Mesendoderm (in vitro differentiated cells): ENCODE results near the gene RASEF.

Source experiments
- DNase-seq: peaks from one replicate; pipeline ENCODE4 v3.0.0; 2013
- H2AK5ac ChIP-seq: 2 replicates; pipeline ENCODE4 v1.6.1; 2013; ENCODE audit warnings: low read length, inconsistent platforms
- H2BK120ac ChIP-seq: 2 replicates; pipeline ENCODE4 v1.6.1; 2013; ENCODE audit warnings: low read depth, mild to moderate bottlenecking, low read length, moderate library complexity, mixed read lengths
- H2BK15ac ChIP-seq: replicated peaks from 2 replicates; pipeline ENCODE4 v1.6.1; 2013; ENCODE audit warnings: low read depth, mild to moderate bottlenecking, moderate library complexity
- H2BK5ac ChIP-seq: 2 replicates; pipeline ENCODE4 v1.6.1; 2013; ENCODE audit warnings: low read length, inconsistent platforms
- H3K18ac ChIP-seq: 2 replicates; pipeline ENCODE4 v1.6.1; 2013; ENCODE audit warnings: mild to moderate bottlenecking, low read length, mixed read lengths
- H3K23ac ChIP-seq: one replicate; pipeline ENCODE4 v1.6.1; 2013; ENCODE audit warnings: low read length
- H3K27ac ChIP-seq: 2 replicates; pipeline ENCODE4 v1.5.1; 2013; ENCODE audit warnings: low read depth, mild to moderate bottlenecking, inconsistent platforms, low read length, moderate library complexity
- H3K27me3 ChIP-seq: 2 replicates; pipeline ENCODE4 v1.6.1; 2013; ENCODE audit warnings: low read length, control low read depth, mild to moderate bottlenecking, inconsistent platforms; ENCODE audit not compliant: insufficient read depth, poor library complexity
- H3K36me3 ChIP-seq: 2 replicates; pipeline ENCODE4 v1.6.1; 2013; ENCODE audit warnings: low read length, inconsistent platforms; ENCODE audit not compliant: control insufficient read depth, insufficient read depth
- H3K4ac ChIP-seq: one replicate; pipeline ENCODE4 v1.6.1; 2013; ENCODE audit warnings: low read depth, mild to moderate bottlenecking, low read length, moderate library complexity
- H3K4me1 ChIP-seq: 2 replicates; pipeline ENCODE4 v1.6.1; 2013; ENCODE audit warnings: low read depth, low read length, inconsistent platforms; ENCODE audit not compliant: control insufficient read depth
- H3K4me2 ChIP-seq: 2 replicates; pipeline ENCODE4 v1.6.1; 2013; ENCODE audit warnings: low read length
- H3K4me3 ChIP-seq: 2 replicates; pipeline ENCODE4 v1.5.1; 2013; ENCODE audit warnings: mild to moderate bottlenecking, low read length
- H3K56ac ChIP-seq: one replicate; pipeline ENCODE4 v1.6.1; 2013; ENCODE audit warnings: low read length
- H3K79me1 ChIP-seq: 2 replicates; pipeline ENCODE4 v1.6.1; 2013; ENCODE audit warnings: low read length, inconsistent platforms
- H3K79me2 ChIP-seq: 2 replicates; pipeline ENCODE4 v1.6.1; 2013; ENCODE audit warnings: mild to moderate bottlenecking, low read length; ENCODE audit not compliant: control insufficient read depth, insufficient read depth
- H3K9ac ChIP-seq: 2 replicates; pipeline ENCODE4 v1.6.1; 2013; ENCODE audit warnings: low read length, inconsistent platforms
- H4K5ac ChIP-seq: one replicate; pipeline ENCODE4 v1.6.1; 2013; ENCODE audit warnings: low read length
- H4K8ac ChIP-seq: one replicate; pipeline ENCODE4 v1.6.1; 2013; ENCODE audit warnings: low read depth, mild to moderate bottlenecking, control low read depth, low read length, moderate library complexity
- WGBS: extraction: QIAGEN DNeasy Blood & Tissue Kit; methylation state at CpG from one replicate; pipeline ENCODE4 v1.1.7; 2013; ENCODE audit warnings: low lambda C conversion rate, missing lambda C conversion rate; ENCODE audit not compliant: insufficient coverage; ENCODE audit errors: extremely low coverage; 5-methylcytosine and 5-hydroxymethylcytosine counted together

Gene RASEF

GRCh38 chr9:83005361-83005760, 57.6 kb downstream of the RASEF start:
- Histone ChIP-seq H3K79me2 (no peaks in the 10 kb centered on the region), H2AK5ac (no peak overlapping the region), H3K56ac (no peak overlapping the region), H3K4ac (no peak overlapping the region), H3K27me3 (no peaks in the 10 kb centered on the region), H3K4me1 (no peaks in the 10 kb centered on the region), H2BK5ac (no peak overlapping the region), H3K79me1 (no peaks in the 10 kb centered on the region), H3K4me2 (no peak overlapping the region), H3K9ac (no peak overlapping the region), H2BK120ac (no peak overlapping the region), H3K18ac (no peak overlapping the region), H2BK15ac (no peak overlapping the region), H3K27ac (no peak overlapping the region), H4K8ac (no peak overlapping the region), H3K23ac (no peak overlapping the region), H3K4me3 (no peak overlapping the region), H3K36me3 (no peaks in the 10 kb centered on the region), H4K5ac (no peak overlapping the region)
- no CpG with 5 or more reads among the region's 1 CpG for whole genome bisulfite sequencing
- DNase-seq: no peak

- Histone ChIP-seq H3K4me3 (no peak overlapping the region), H2BK120ac (no peak overlapping the region), H4K5ac (no peak overlapping the region), H3K27ac (no peak overlapping the region), H2AK5ac (no peak overlapping the region), H2BK5ac (no peak overlapping the region), H4K8ac (no peak overlapping the region), H3K4me1 (no peaks in the 10 kb centered on the region), H3K4ac (no peak overlapping the region), H3K36me3 (no peaks in the 10 kb centered on the region), H2BK15ac (no peak overlapping the region), H3K18ac (no peak overlapping the region), H3K9ac (no peak overlapping the region), H3K27me3 (no peaks in the 10 kb centered on the region), H3K56ac (no peak overlapping the region), H3K23ac (no peak overlapping the region), H3K79me2 (no peaks in the 10 kb centered on the region), H3K4me2 (no peak overlapping the region), H3K79me1 (no peaks in the 10 kb centered on the region)
- no CpG with 5 or more reads among the region's 2 CpGs for WGBS
- DNase-seq: no peak
These were observed 60.6 kb downstream of the RASEF start for GRCh38 chr9:83002329-83002728.

- no peak overlapping the region for H3K9ac ChIP-seq
- H3K23ac ChIP-seq: no peak overlapping the region
- H3K27ac ChIP-seq: no peak overlapping the region
- no peak overlapping the region for H3K56ac ChIP-seq
- no peak overlapping the region for H2BK120ac ChIP-seq
- no peak overlapping the region for H4K5ac ChIP-seq
- H2BK5ac ChIP-seq: no peak overlapping the region
- H3K79me1 ChIP-seq: no peaks in the 10 kb centered on the region
- H3K4me3 ChIP-seq: no peak overlapping the region
- DNase-seq: no peak
- no peaks in the 10 kb centered on the region for H3K79me2 ChIP-seq
- no peak overlapping the region for H3K4ac ChIP-seq
- H2AK5ac ChIP-seq: no peak overlapping the region
- no peak overlapping the region for H4K8ac ChIP-seq
- H3K27me3 ChIP-seq: no peaks in the 10 kb centered on the region
- no peak overlapping the region for H3K18ac ChIP-seq
- no peak overlapping the region for H2BK15ac ChIP-seq
- no peaks in the 10 kb centered on the region for H3K4me1 ChIP-seq
- H3K36me3 ChIP-seq: no peaks in the 10 kb centered on the region
- WGBS: no CpG with 5 or more reads among the region's 5 CpGs
- H3K4me2 ChIP-seq: no peak overlapping the region
These were observed 62.2 kb downstream of the RASEF start for GRCh38 chr9:83000765-83001164.

GRCh38 chr9:82998409-82998808, 64.5 kb downstream of the RASEF start:
- Histone ChIP-seq H3K4ac (no peak overlapping the region), H2BK120ac (no peak overlapping the region), H2BK15ac (no peak overlapping the region), H2AK5ac (no peak overlapping the region), H2BK5ac (no peak overlapping the region), H3K4me3 (no peak overlapping the region), H3K23ac (no peak overlapping the region), H3K79me1 (no peaks in the 10 kb centered on the region), H3K27ac (no peak overlapping the region), H3K36me3 (no peaks in the 10 kb centered on the region), H4K8ac (no peak overlapping the region), H3K79me2 (no peaks in the 10 kb centered on the region), H3K18ac (no peak overlapping the region), H3K27me3 (no peaks in the 10 kb centered on the region), H4K5ac (no peak overlapping the region), H3K4me1 (no peaks in the 10 kb centered on the region), H3K56ac (no peak overlapping the region), H3K4me2 (no peak overlapping the region), H3K9ac (no peak overlapping the region)
- WGBS: no CpG with 5 or more reads among the region's 2 CpGs
- no peak for DNase-seq

- no peaks in the 10 kb centered on the region for H3K79me2 ChIP-seq
- no peaks in the 10 kb centered on the region for H3K36me3 ChIP-seq
- H2BK5ac ChIP-seq: no peak overlapping the region
- H4K5ac ChIP-seq: no peak overlapping the region
- no peak for DNase-seq
- H3K4ac ChIP-seq: no peak overlapping the region
- H3K4me2 ChIP-seq: no peak overlapping the region
- H2BK120ac ChIP-seq: no peak overlapping the region
- no peaks in the 10 kb centered on the region for H3K79me1 ChIP-seq
- no peak overlapping the region for H3K9ac ChIP-seq
- no peak overlapping the region for H2BK15ac ChIP-seq
- H3K4me3 ChIP-seq: no peak overlapping the region
- no peak overlapping the region for H3K27ac ChIP-seq
- no peak overlapping the region for H3K18ac ChIP-seq
- no peaks in the 10 kb centered on the region for H3K27me3 ChIP-seq
- H3K23ac ChIP-seq: no peak overlapping the region
- H2AK5ac ChIP-seq: no peak overlapping the region
- H3K4me1 ChIP-seq: no peaks in the 10 kb centered on the region
- H3K56ac ChIP-seq: no peak overlapping the region
- WGBS: no CpG with 5 or more reads among the region's 6 CpGs
- no peak overlapping the region for H4K8ac ChIP-seq
These were observed 65.3 kb downstream of the RASEF start for GRCh38 chr9:82997476-82998140.

DNA sequence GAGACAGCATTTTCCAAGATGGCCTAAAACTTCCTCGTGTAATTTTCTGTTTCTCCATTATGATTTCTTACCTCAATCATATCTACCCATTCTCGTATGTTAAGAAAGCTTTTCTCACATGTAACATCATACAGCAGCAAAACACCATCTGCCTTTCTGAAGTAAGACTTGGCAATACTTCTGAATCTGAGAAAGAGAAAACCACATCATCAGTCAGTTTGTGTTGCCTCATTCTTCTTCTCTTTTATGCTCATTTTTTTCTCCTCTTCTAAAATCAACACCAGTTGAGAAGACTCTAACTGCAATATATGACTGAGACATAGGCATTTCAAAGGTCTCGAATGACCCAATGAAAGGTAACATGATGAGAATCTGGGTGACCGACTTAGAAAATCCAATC, 66.0 kb downstream of the RASEF start:
- Histone ChIP-seq H3K27ac (no peak overlapping the region), H2BK120ac (no peak overlapping the region), H2BK5ac (no peak overlapping the region), H3K4me3 (no peak overlapping the region), H4K8ac (no peak overlapping the region), H3K36me3 (no peaks in the 10 kb centered on the region), H4K5ac (no peak overlapping the region), H3K9ac (no peak overlapping the region), H3K4me2 (no peak overlapping the region), H3K27me3 (no peaks in the 10 kb centered on the region), H3K79me1 (no peaks in the 10 kb centered on the region), H3K18ac (no peak overlapping the region), H3K56ac (no peak overlapping the region), H2AK5ac (no peak overlapping the region), H3K4ac (no peak overlapping the region), H3K79me2 (no peaks in the 10 kb centered on the region), H3K23ac (no peak overlapping the region), H3K4me1 (no peaks in the 10 kb centered on the region), H2BK15ac (no peak overlapping the region)
- WGBS: no CpG with 5 or more reads among the region's 4 CpGs
- no peak for DNase-seq
